CD14-positive monocyte (primary cell): ENCODE data around the gene SEC16B. TPM values are rescaled to one million over a fixed set of nuclear protein-coding genes. Genes with fewer than 3 reads are reported as not detected.

Experiments
- DNase-seq, 3 donors: peaks; one replicate each; pipeline ENCODE4 v3.0.0-alpha.2; 2011 to 2022
- H2AFZ ChIP-seq: 2 replicates; pipeline ENCODE4 v1.6.0; 2012; ENCODE audit warnings: mild to moderate bottlenecking, low read depth, low read length, inconsistent platforms; ENCODE audit not compliant: insufficient read depth, poor library complexity, severe bottlenecking
- H3K27ac ChIP-seq, 2 donors: 1 replicate in 1 of 2; 2 replicates in 1 of 2; pipeline ENCODE4 v1.5.1; 2012 to 2013; ENCODE audit warnings: low read length in 2 of 2, control low read depth in 1 of 2, inconsistent platforms in 1 of 2, low read depth in 1 of 2, mild to moderate bottlenecking in 1 of 2
- H3K27me3 ChIP-seq, 2 donors: one replicate each; pipeline versions ENCODE4 v1.6.0 to v1.6.1; 2011 to 2013; ENCODE audit warnings: low read length in 2 of 2; ENCODE audit not compliant: control insufficient read depth in 2 of 2, insufficient read depth in 2 of 2
- H3K36me3 ChIP-seq, 2 donors: replicated peaks in 1 of 2; 1 replicate in 1 of 2; 2 replicates in 1 of 2; pipeline versions ENCODE4 v1.5.1 to v1.6.1; 2012 to 2013; ENCODE audit warnings: low read length in 2 of 2, control low read depth in 1 of 2, inconsistent platforms in 1 of 2, mild to moderate bottlenecking in 1 of 2; ENCODE audit not compliant: insufficient read depth in 2 of 2, control insufficient read depth in 1 of 2
- H3K4me1 ChIP-seq, 2 donors: 1 replicate in 1 of 2; 2 replicates in 1 of 2; pipeline versions ENCODE4 v1.5.1 to v1.6.1; 2012 to 2013; ENCODE audit warnings: low read length in 2 of 2, control low read depth in 1 of 2, inconsistent platforms in 1 of 2, mild to moderate bottlenecking in 1 of 2, moderate library complexity in 1 of 2; ENCODE audit not compliant: insufficient read depth in 2 of 2, control insufficient read depth in 1 of 2
- H3K4me2 ChIP-seq: replicated peaks from 2 replicates; pipeline ENCODE3; 2012; ENCODE audit warnings: low read length, moderate library complexity, mild to moderate bottlenecking; ENCODE audit not compliant: poor library complexity, severe bottlenecking; ENCODE audit errors: extremely low read depth
- H3K4me3 ChIP-seq, 3 experiments: fragments of 200-600 bp in 1 of 3; sonication (generic) in 1 of 3; replicated peaks in 1 of 3; 1 replicate in 2 of 3; 2 replicates in 1 of 3; pipeline ENCODE4 v1.5.1; 2011 to 2013; ENCODE audit warnings: low read length in 3 of 3, mild to moderate bottlenecking in 3 of 3, control low read depth in 2 of 3, low read depth in 2 of 3, inconsistent platforms in 1 of 3, moderate library complexity in 1 of 3
- H3K79me2 ChIP-seq: 2 replicates; pipeline ENCODE4 v1.6.0; 2012; ENCODE audit warnings: mild to moderate bottlenecking, control low read depth, inconsistent platforms, low read length, moderate library complexity; ENCODE audit not compliant: insufficient read depth
- H3K9ac ChIP-seq: 2 replicates; pipeline ENCODE4 v1.6.0; 2017; ENCODE audit warnings: low read length, mild to moderate bottlenecking; ENCODE audit not compliant: insufficient read depth, poor library complexity, severe bottlenecking
- H3K9me3 ChIP-seq, 2 donors: replicated peaks in 1 of 2; 1 replicate in 1 of 2; 2 replicates in 1 of 2; pipeline versions ENCODE4 v1.5.1 to v1.6.1; 2012 to 2013; ENCODE audit warnings: low read length in 2 of 2, control low read depth in 1 of 2; ENCODE audit not compliant: control insufficient read depth in 1 of 2, insufficient read depth in 1 of 2
- H4K20me1 ChIP-seq: 2 replicates; pipeline ENCODE4 v1.6.0; 2012; ENCODE audit warnings: mild to moderate bottlenecking, low read length, control low read depth, moderate library complexity; ENCODE audit not compliant: insufficient read depth
- H3K27ac Mint-ChIP-seq, 7 donors: one replicate each; pipeline ENCODE4 v1.8.0; 2020; ENCODE audit warnings: mild to moderate bottlenecking in 7 of 7, mixed read lengths in 7 of 7, moderate library complexity in 6 of 7, inconsistent platforms in 2 of 7
- H3K27me3 Mint-ChIP-seq, 3 donors: one replicate each; pipeline ENCODE4 v1.8.0; 2021 to 2022; ENCODE audit warnings: low read depth in 3 of 3, mild to moderate bottlenecking in 3 of 3, mixed read lengths in 3 of 3, moderate library complexity in 3 of 3, inconsistent platforms in 1 of 3
- H3K36me3 Mint-ChIP-seq, 2 donors: one replicate each; pipeline ENCODE4 v1.8.0; 2020; ENCODE audit warnings: mixed read lengths in 2 of 2, inconsistent platforms in 1 of 2, mild to moderate bottlenecking in 1 of 2
- H3K4me1 Mint-ChIP-seq: one replicate; pipeline ENCODE4 v1.8.0; 2020; ENCODE audit warnings: mild to moderate bottlenecking, mixed read lengths
- H3K4me3 Mint-ChIP-seq, 2 donors: one replicate each; pipeline ENCODE4 v1.8.0; 2020; ENCODE audit warnings: mild to moderate bottlenecking in 2 of 2, mixed read lengths in 2 of 2, moderate library complexity in 1 of 2
- H3K9me3 Mint-ChIP-seq, 7 donors: one replicate each; pipeline ENCODE4 v1.8.0; 2020 to 2022; ENCODE audit warnings: mixed read lengths in 7 of 7, mild to moderate bottlenecking in 6 of 7, moderate library complexity in 6 of 7, inconsistent platforms in 2 of 7
- WGBS: methylation state at CpG from one replicate; pipeline ENCODE4 v1.1.5; 2013; ENCODE audit warnings: missing lambda C conversion rate; ENCODE audit not compliant: insufficient coverage; 5-methylcytosine and 5-hydroxymethylcytosine counted together
- intact Hi-C, 2 donors: fragments of 100-400 bp; cut with micrococcal nuclease; formaldehyde crosslinking; loops; one replicate each; pipeline versions ENCODE4 v1.15.0 to v1.15.1; 2023
- polyA plus RNA-seq, 3 donors: library from polyadenylated mRNA; depleted of rRNA in 1 of 3; unstranded in 2 of 3; stranded (reverse) in 1 of 3; fragments of 300-500 nt in 2 of 3; fragments of >200 nt in 1 of 3; fragmentation: Illumina TruSeq in 2 of 3; gene quantifications; 1 replicate in 2 of 3; 2 replicates in 1 of 3; pipeline ENCODE4 v1.2.3, GENCODE V29; 2012 to 2021
- TF ChIP-seq, protein P1 (sequence below): fragments of 200-600 bp; IDR thresholded peaks from one replicate; pipeline ENCODE4 v1.8.0; 2022; ENCODE audit warnings: antibody characterized with exemption, mild to moderate bottlenecking

Gene SEC16B
- polyA plus RNA-seq, 3 donors = 0.10 to 2.0 TPM; not detected in 1

DNA sequence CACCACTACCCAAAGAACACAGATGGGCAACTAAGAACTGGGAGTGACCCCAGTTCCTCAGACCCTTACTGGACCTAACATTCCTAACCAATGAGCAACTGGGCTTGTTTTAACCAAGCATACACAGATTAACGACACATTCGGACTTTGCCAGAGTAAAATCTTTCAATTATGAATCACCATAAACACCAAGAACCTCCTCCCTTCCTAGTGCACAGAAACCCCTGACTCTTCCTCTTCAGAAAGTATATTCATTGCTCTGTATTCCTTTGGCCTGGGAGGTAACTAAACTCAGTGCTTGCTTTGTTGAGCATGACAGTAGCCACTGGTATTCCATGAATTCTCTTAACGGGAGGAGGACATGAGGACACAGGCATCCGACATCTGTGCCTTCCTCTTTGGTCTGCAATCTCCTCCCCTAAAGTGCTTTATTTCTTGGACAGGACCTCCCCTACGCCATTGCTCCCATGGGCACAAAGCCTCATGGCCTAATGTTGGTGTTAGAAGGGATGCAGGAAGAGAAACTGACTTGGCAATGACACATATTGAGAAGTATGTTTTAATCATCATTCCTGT is 42.7 kb downstream of the SEC16B start:
- Mint-ChIP-seq H3K4me3 (no peak overlapping the region), H3K9me3 (no peaks in the 10 kb centered on the region), H3K36me3 (no peaks in the 10 kb centered on the region), H3K27me3 (peaks cover 0 to 1% (median 0%) of the 10 kb centered on the region in 3 donors), H3K4me1 (peaks cover 2% of the 10 kb centered on the region), H3K27ac (no peak overlapping the region)
- no peaks in the 10 kb centered on the region for H3K36me3 ChIP-seq
- no peak overlapping the region for H3K9ac ChIP-seq
- H3K4me1 ChIP-seq = no peaks in the 10 kb centered on the region
- no peaks in the 10 kb centered on the region for H3K9me3 ChIP-seq
- DNase-seq = no peak
- TF ChIP-seq, protein P1, sequence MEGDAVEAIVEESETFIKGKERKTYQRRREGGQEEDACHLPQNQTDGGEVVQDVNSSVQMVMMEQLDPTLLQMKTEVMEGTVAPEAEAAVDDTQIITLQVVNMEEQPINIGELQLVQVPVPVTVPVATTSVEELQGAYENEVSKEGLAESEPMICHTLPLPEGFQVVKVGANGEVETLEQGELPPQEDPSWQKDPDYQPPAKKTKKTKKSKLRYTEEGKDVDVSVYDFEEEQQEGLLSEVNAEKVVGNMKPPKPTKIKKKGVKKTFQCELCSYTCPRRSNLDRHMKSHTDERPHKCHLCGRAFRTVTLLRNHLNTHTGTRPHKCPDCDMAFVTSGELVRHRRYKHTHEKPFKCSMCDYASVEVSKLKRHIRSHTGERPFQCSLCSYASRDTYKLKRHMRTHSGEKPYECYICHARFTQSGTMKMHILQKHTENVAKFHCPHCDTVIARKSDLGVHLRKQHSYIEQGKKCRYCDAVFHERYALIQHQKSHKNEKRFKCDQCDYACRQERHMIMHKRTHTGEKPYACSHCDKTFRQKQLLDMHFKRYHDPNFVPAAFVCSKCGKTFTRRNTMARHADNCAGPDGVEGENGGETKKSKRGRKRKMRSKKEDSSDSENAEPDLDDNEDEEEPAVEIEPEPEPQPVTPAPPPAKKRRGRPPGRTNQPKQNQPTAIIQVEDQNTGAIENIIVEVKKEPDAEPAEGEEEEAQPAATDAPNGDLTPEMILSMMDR = no peak
- H3K27me3 ChIP-seq = no peaks in the 10 kb centered on the region
- H3K4me2 ChIP-seq = no peak overlapping the region
- no peaks in the 10 kb centered on the region for H3K79me2 ChIP-seq
- H3K27ac ChIP-seq = no peak overlapping the region
- H4K20me1 ChIP-seq = no peaks in the 10 kb centered on the region
- H2AFZ ChIP-seq = no peak overlapping the region
- intact Hi-C loops = no loop called here
- no peak overlapping the region for H3K4me3 ChIP-seq
- WGBS = 96% methylated on average over 3 of the region's 5 CpGs

DNA sequence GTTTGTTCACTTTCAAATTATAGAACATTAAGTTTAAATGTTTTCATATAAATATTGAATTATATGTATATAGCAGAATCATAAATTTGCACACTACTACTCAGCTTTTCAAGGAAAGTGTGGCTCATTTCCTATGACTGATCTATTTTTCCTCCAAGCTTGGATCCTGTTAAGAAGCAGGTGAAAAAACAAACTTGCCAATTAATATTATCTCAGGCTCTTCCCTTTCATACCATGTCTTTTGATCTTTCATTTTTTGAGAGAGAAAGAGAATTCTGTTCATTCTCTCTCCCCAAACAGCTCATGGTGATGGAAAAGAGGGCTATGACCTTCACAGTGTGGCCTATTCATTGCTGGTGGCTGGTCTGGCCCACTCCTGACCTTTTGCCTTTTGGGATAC is 43.7 kb downstream of the SEC16B start:
- H3K27ac Mint-ChIP-seq = no peak overlapping the region
- intact Hi-C loops = no loop called here
- DNase-seq = no peak
- peaks cover 2% of the 10 kb centered on the region for H3K4me1 Mint-ChIP-seq
- no peaks in the 10 kb centered on the region for H3K9me3 ChIP-seq
- no peaks in the 10 kb centered on the region for H4K20me1 ChIP-seq
- H3K27me3 Mint-ChIP-seq = peaks cover 0 to 2% (median 0%) of the 10 kb centered on the region in 3 donors
- no peak overlapping the region for H3K9ac ChIP-seq
- TF ChIP-seq, protein P1 = no peak
- H3K4me3 Mint-ChIP-seq = no peak overlapping the region
- no peaks in the 10 kb centered on the region for H3K27me3 ChIP-seq
- H3K27ac ChIP-seq = no peak overlapping the region
- H3K36me3 Mint-ChIP-seq = no peaks in the 10 kb centered on the region
- no peak overlapping the region for H2AFZ ChIP-seq
- H3K4me3 ChIP-seq = no peak overlapping the region
- no peaks in the 10 kb centered on the region for H3K79me2 ChIP-seq
- no peaks in the 10 kb centered on the region for H3K4me1 ChIP-seq
- no peaks in the 10 kb centered on the region for H3K36me3 ChIP-seq
- H3K4me2 ChIP-seq = no peak overlapping the region
- peaks cover 0 to 2% (median 0%) of the 10 kb centered on the region in 7 donors for H3K9me3 Mint-ChIP-seq
